Measurements from ENCODE around the gene ZNF423.
"Not testable (repeated sequence)": the region's sequence is repeated elsewhere in the genome, so short reads cannot be mapped to it uniquely, and the experiment has no call there.

The ZNF423 gene

DNA sequence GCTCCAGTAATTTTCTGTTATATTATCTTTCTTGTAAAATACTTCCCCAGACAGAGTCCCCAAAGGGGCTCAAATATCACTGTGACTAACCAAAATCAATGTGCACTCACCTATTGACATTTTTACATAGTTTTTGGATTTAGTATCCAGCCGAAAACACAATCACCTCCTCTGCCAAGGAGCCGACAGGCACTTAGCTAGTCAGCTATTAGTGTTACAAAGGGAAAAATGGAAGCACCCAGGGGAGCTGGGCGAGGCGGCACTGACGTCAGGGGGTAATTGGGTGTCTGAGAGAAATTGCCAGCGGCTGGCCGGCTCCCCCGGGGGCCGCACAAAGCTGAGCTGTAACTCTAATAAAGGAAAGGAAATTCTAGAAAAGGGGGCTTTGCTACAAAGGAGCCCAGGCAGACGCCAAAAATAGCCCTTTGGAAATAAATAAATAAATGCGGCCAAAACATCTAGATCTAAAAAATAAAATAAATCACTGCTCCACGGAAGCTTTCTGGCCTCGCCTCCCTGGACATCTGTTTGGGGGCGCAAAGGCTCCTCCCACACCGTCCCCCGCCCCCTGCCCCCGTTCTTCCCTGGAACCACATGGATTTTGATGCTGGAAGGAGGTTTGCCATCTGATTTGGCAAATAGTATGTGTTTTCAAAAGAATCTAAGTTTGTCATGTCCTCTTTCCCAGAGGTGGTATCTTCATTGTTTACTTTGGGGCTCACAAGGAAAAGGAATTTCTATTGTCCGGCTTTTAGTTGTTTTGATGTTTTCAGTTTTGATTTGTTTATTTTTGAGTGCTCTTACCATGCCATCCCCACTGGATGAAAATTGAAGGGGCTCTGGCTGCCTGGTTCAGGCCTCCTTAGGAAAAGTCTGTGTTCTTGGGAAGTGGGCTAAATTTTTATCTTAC is 156.7 kb downstream of the ZNF423 start:
- DNase-seq (ENCODE audit: low read depth in 2 of 2, low spot score in 1 of 2), result no peak

GRCh38 chr16:49698453-49698815 is 157.5 kb downstream of the ZNF423 start:
- no peak for DNase-seq (ENCODE audit: low read depth in 2 of 2, low spot score in 1 of 2)

DNA sequence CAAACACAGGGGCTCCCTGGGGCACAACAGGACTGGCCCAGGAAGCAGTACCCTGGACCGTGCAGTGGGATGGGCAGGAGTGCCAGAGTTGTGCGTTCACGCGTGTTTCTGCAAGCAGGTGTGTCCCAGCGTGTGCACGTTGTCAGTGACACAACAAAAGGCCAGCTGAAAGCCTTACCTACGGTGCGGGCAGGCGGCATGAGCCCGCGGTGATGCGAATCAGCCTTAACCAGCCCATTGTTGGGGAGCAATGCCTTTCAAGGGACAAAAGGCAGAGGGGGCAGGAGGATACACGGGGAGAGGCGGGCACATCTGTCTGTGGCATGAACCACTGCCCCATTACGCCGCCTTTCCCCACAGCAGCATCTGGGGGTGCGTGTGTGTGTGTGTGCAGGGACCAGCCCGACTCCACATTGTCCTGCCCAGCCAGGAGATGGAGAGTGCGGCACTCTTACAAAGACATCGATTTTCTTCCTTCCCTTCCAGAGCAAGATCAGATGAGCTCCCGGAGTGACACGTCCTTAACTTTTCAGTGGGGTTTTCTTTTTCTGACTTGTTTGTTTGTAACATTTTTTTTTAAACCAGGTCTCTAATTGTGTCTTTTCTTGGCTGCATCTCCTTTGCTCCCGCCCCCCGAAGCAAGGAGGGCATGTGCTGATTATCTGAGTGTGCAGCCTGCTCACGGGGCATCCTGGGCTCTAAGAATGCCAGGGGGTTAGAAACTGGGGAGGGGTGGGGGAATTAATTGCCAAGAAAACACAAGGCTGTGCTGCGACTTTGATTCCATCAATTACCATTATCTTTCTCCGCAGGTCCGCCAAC is 158.1 kb downstream of the ZNF423 start:
- DNase-seq (ENCODE audit: low read depth in 2 of 2, low spot score in 1 of 2), result no peak

- DNase-seq (ENCODE audit: low read depth in 2 of 2, low spot score in 1 of 2), result no peak
Measured at GRCh38 chr16:49696414-49697101, 159.4 kb downstream of the ZNF423 start.

DNA sequence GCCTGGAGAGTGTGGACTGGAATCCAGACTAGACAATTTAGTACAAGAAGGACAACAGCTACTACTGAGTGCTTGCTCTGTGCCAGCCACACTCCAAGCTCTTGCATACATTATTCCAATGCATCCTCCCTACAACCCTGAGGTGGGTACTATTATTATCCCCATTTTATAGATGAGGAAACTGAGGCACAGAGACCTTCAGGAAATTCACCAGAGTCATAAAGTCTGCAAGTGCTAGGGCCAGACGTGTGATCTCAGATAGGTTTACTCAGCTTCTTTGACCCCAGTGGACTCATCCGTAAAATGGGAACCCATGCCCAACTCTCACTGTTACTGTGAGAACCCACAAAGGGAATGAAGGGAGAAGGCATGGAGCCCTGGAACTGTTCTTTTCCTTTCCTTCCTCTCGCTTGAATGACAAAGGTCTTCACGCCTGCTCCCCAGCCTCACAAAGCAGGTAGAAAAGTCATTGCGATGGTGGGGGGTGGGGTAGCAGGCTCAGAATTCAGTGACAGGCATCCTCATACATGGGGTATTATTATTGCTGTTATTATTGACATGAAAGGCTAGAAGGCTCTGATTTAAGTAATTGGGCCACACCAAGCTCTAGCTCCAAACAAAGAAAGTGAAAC is 160.0 kb downstream of the ZNF423 start:
- no peak for DNase-seq (ENCODE audit: low read depth in 2 of 2, low spot score in 1 of 2)

DNA sequence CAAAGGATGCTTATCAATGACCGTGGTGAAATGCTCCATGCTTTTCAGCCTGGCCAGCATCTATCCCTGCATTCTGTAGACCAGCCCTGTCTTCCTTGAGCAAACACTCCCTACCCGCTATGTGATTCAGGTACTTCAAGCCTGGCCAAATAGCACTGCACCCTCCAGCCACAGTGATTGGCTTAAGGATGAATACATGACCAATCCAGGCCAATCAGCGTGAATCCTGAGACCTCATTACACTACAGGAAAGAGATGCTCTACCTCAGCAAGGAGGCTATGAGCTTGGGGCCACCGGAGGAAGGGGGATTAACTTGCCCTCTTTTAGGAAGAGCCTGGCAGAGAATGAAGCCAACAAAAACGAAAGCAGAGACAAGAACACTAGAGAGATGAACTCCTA is 162.5 kb downstream of the ZNF423 start:
- no peak for DNase-seq (ENCODE audit: low read depth in 2 of 2, low spot score in 1 of 2)

DNA sequence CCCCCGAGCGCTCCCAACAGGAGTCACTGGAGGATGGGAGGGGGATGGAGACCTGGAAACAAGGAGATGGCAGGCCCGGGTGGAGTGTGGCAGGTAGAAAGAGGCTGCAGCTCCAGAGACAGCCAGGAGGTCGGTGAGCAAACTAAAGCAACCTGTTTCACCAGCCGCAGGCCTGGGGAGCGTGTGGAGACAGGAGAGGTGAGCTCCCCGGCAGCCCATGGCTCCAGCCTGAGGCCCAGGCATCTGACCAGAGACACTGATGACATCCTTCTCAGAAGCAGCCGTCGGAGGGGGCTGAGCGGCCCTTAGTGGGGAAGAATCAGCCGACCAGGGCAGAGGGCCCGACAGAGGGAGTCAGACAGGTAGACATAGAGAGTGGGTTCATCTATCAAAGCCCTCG is 165.1 kb downstream of the ZNF423 start:
- no peak for DNase-seq (ENCODE audit: low read depth in 2 of 2, low spot score in 1 of 2)

DNA sequence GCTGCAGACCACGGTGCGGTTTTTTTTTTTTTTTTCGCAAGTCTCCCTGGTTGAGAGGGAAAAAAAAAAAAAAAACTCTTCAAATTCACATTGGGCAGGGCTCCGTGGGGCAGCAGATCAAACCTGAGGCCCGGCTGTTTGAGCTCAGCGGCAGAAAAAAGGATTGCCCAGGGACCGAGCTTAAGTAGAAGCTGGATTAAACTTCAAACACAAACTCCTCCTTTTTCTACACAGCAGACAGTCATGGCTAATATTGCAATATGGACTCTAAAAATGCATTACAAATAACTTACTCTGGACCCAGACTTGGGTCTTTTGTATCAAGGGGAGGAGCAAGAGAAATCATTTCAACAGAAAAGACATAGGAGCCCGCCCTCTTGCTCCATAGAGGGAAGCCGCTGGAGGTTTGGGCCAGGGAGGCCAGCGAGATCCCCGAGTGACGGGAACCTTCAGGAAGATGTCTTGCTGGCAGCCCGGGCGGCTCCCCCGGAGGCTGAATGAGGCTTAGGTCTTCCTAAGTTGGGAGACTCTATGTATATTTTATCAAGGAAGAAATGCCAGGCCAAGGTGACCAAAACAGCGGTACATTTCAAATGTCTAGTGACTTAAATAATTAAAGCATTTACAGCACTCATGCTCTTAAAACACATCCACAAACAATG is 167.7 kb downstream of the ZNF423 start:
- no peak for DNase-seq (ENCODE audit: low read depth in 2 of 2, low spot score in 1 of 2)

DNA sequence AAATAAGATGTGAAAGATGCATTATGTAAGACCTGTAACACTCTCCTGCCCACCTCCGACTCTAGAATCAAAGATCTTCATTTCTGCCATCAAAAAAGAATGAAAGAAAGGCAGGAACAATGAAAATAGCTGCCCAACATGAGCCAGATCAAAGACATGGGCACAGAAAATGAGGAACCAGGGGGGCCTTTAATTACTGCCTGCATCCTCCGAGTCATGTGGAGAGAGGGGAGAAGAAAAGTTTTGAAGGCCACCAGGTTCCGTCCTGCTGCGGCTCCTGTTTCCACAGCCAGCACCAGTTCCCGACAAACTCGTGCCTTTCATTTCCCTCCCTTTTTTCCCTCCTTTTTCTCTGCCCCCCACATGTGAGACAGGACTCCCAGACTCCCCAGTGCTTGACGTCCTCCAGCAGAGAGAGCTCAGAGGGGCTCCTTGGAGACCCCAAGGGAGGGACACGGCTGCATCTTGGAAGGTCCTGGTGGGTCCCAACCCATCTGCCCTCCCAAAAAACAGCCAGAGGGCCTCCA is 168.4 kb downstream of the ZNF423 start:
- DNase-seq (ENCODE audit: low read depth in 2 of 2, low spot score in 1 of 2), result no peak

DNA sequence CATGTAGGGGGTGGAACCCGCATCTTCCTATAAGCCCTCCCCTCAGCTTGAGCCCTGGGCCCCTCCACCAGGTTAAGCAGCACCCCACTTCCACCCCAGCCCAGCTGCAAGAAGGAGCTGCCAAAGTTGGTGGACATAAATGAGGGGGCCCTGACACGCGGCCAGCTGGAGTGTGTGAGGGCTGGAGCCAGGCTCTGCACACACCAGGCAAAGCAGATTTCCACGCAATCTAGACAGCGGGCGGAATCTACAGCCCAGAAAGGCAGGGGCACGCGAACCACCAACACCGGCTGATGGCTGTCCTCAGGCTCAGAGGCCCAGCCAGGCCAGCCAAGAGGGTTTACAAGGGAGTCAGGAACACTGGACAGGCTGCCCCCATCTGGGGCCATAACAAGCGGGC is 171.2 kb downstream of the ZNF423 start:
- no peak for DNase-seq (ENCODE audit: low read depth in 2 of 2, low spot score in 1 of 2)

GRCh38 chr16:49682577-49683165 is 173.2 kb downstream of the ZNF423 start:
- DNase-seq (ENCODE audit: low read depth in 2 of 2, low spot score in 1 of 2), result no peak

GRCh38 chr16:49681217-49681883 is 174.6 kb downstream of the ZNF423 start:
- DNase-seq (ENCODE audit: low read depth in 2 of 2, low spot score in 1 of 2), result no peak

GRCh38 chr16:49679095-49679494 is 176.8 kb downstream of the ZNF423 start:
- DNase-seq (ENCODE audit: low read depth in 2 of 2, low spot score in 1 of 2), result no peak

DNA sequence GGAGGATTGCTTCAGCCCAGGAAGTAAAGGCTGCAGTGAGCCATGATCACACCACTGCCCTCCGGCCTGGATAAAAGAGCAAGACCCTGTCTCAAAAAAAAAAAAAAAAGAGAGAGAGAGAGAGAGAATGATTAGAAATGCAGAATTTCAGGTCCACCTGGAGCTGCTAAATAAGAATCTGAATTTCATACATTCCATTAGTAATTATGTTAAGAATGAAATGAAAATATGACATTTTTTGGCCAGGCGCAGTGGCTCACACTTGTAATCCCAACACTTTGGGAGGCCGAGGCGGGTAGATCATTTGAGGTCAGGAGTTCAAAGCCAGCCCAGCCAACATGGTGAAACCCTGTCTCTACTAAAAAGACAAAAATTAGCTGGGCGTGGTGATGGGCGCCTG is 178.3 kb downstream of the ZNF423 start:
- DNase-seq (ENCODE audit: low read depth in 2 of 2, low spot score in 1 of 2), result not testable (repeated sequence)

- no peak for DNase-seq (ENCODE audit: low read depth in 2 of 2, low spot score in 1 of 2)
Measured at GRCh38 chr16:49675413-49675812, 180.5 kb downstream of the ZNF423 start.

- no peak for DNase-seq (ENCODE audit: low read depth in 2 of 2, low spot score in 1 of 2)
Measured at GRCh38 chr16:49674990-49675389, 180.9 kb downstream of the ZNF423 start.

GRCh38 chr16:49674351-49674851 is 181.5 kb downstream of the ZNF423 start:
- DNase-seq (ENCODE audit: low read depth in 2 of 2, low spot score in 1 of 2), result no peak

DNA sequence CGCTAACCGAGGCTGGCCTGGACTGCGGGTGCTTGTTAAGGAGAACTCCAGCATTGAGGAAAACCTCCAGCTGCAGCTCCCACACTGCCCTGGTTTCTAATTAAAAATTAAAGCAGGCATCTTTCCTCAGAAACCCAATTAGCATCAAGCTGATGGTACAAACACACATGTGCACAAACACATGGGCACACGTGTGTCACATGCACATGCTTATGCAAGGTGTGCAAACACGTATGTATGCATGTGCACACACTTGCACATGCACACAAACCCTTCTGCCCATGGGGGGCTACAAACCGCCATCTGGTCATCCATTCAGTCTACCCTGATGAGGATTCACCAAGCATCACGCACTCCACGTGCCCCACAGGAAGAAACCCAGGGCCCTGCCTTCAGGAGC is 182.5 kb downstream of the ZNF423 start:
- DNase-seq (ENCODE audit: low read depth in 2 of 2, low spot score in 1 of 2), result no peak

GRCh38 chr16:49672753-49673152 is 183.2 kb downstream of the ZNF423 start:
- DNase-seq (ENCODE audit: low read depth in 2 of 2, low spot score in 1 of 2), result no peak
